ENCODE data around the gene PPFIA3.

PPFIA3 gene

GRCh38 chr19:49097453-49098288 lies 21.7 kb upstream of the PPFIA3 start:
- no peak overlapping the region for H2BK12ac ChIP-seq (ENCODE audit: low read length)
- peak overlapping the region; percentile 56 for H3K9ac ChIP-seq (ENCODE audit: low read depth, low read length, poor library complexity)
- no peak overlapping the region for H4K91ac ChIP-seq (ENCODE audit: low read depth, low read length, poor library complexity)
- no peak overlapping the region for H2BK120ac ChIP-seq (ENCODE audit: low read depth, low read length)
- DNase-seq (ENCODE audit: low spot score) = peak; percentile 83
- peaks cover 61 to 94% of the 10 kb centered on the region in 2 donors for H3K36me3 ChIP-seq (replicated peaks in 1 of 2; ENCODE audit: control insufficient read depth in 2 of 2, insufficient read depth in 2 of 2, low read length in 2 of 2)
- no peak overlapping the region for H3K14ac ChIP-seq (ENCODE audit: low read length)
- no peak overlapping the region for H4K8ac ChIP-seq (ENCODE audit: low read depth, low read length)
- no peak overlapping the region for H3K23ac ChIP-seq (ENCODE audit: low read depth, low read length, poor library complexity)
- no peak overlapping the region for H2AK5ac ChIP-seq (ENCODE audit: low read depth, low read length)
- H2AFZ ChIP-seq (ENCODE audit: low read length) = no peak overlapping the region
- no peak overlapping the region for H3K18ac ChIP-seq (ENCODE audit: low read length)
- H2BK5ac ChIP-seq (ENCODE audit: low read length) = no peak overlapping the region
- H2BK15ac ChIP-seq (ENCODE audit: low read length) = no peak overlapping the region
- no peak overlapping the region for H3K4ac ChIP-seq (ENCODE audit: low read length)
- WGBS, 2 donors (ENCODE audit: extremely low coverage in 2 of 2, insufficient read length in 2 of 2, insufficient replicate concordance in 1 of 2) = no CpG with 5 or more reads among the region's 8 CpGs
- no peak overlapping the region for H3K4me2 ChIP-seq (ENCODE audit: insufficient read depth, low read length, poor library complexity, severe bottlenecking)
- peaks cover 13% of the 10 kb centered on the region for H3K79me1 ChIP-seq (ENCODE audit: low read depth, low read length)
- no peaks in the 10 kb centered on the region for H3K27me3 ChIP-seq (ENCODE audit: control insufficient read depth in 3 of 3, insufficient read depth in 3 of 3, low read depth in 1 of 3, low read length in 3 of 3)
- no peak overlapping the region for H3K4me3 ChIP-seq (ENCODE audit: low read length in 2 of 2)
- H3K27ac ChIP-seq (replicated peaks; ENCODE audit: low read length) = no peak overlapping the region
- peaks cover 0 to 3% of the 10 kb centered on the region in 2 donors for H3K9me3 ChIP-seq (replicated peaks in 1 of 2; ENCODE audit: control insufficient read depth in 2 of 2, insufficient read depth in 1 of 2, low read depth in 1 of 2, low read length in 2 of 2)
- H3K4me1 ChIP-seq (ENCODE audit: control insufficient read depth in 2 of 2, insufficient read depth in 1 of 2, low read depth in 1 of 2, low read length in 2 of 2) = no peaks in the 10 kb centered on the region

GRCh38 chr19:49098795-49099194 lies 20.5 kb upstream of the PPFIA3 start:
- Histone ChIP-seq H3K27ac (replicated peaks; ENCODE audit: low read length) (no peak overlapping the region), H3K36me3 (replicated peaks in 1 of 2; ENCODE audit: control insufficient read depth in 2 of 2, insufficient read depth in 2 of 2, low read length in 2 of 2) (peaks cover 62 to 94% of the 10 kb centered on the region in 2 donors), H3K4me1 (ENCODE audit: control insufficient read depth in 2 of 2, insufficient read depth in 1 of 2, low read depth in 1 of 2, low read length in 2 of 2) (no peaks in the 10 kb centered on the region), H4K91ac (ENCODE audit: low read depth, low read length, poor library complexity) (no peak overlapping the region), H3K4ac (ENCODE audit: low read length) (no peak overlapping the region), H2AFZ (ENCODE audit: low read length) (no peak overlapping the region), H3K23ac (ENCODE audit: low read depth, low read length, poor library complexity) (no peak overlapping the region), H2BK120ac (ENCODE audit: low read depth, low read length) (no peak overlapping the region), H2BK12ac (ENCODE audit: low read length) (no peak overlapping the region), H3K18ac (ENCODE audit: low read length) (no peak overlapping the region), H3K27me3 (ENCODE audit: control insufficient read depth in 3 of 3, insufficient read depth in 3 of 3, low read depth in 1 of 3, low read length in 3 of 3) (no peaks in the 10 kb centered on the region), H2BK5ac (ENCODE audit: low read length) (no peak overlapping the region), H4K8ac (ENCODE audit: low read depth, low read length) (no peak overlapping the region), H3K14ac (ENCODE audit: low read length) (no peak overlapping the region), H3K4me3 (ENCODE audit: low read length in 2 of 2) (no peak overlapping the region), H3K9me3 (replicated peaks in 1 of 2; ENCODE audit: control insufficient read depth in 2 of 2, insufficient read depth in 1 of 2, low read depth in 1 of 2, low read length in 2 of 2) (peaks cover 0 to 3% of the 10 kb centered on the region in 2 donors), H3K79me1 (ENCODE audit: low read depth, low read length) (peaks cover 15% of the 10 kb centered on the region), H3K4me2 (ENCODE audit: insufficient read depth, low read length, poor library complexity, severe bottlenecking) (no peak overlapping the region), H3K9ac (ENCODE audit: low read depth, low read length, poor library complexity) (no peak overlapping the region), H2BK15ac (ENCODE audit: low read length) (no peak overlapping the region), H2AK5ac (ENCODE audit: low read depth, low read length) (no peak overlapping the region)
- DNase-seq (ENCODE audit: low spot score) = no peak
- WGBS, 2 donors (ENCODE audit: extremely low coverage in 2 of 2, insufficient read length in 2 of 2, insufficient replicate concordance in 1 of 2) = no CpG with 5 or more reads among the region's 4 CpGs

DNA sequence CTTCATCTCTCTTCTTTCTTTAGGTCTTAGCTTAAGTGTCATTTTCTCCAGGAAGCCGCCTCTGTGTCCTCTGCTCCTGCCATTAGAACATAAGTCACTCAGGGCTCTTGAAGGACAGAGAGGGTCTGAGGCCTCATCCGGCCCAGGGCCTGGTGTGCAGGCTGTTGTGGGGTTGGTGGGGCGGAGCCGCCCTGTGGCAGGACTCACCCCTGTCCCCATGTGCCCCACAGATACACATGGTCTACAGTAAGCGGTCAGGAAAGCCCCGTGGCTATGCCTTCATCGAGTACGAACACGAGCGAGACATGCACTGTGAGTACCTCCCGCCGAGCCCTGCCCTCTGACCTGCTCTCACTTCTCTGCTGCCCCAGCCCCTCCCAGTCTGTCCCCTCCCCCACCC lies 18.2 kb upstream of the PPFIA3 start:
- Histone ChIP-seq H3K4ac (ENCODE audit: low read length) (no peak overlapping the region), H3K36me3 (replicated peaks in 1 of 2; ENCODE audit: control insufficient read depth in 2 of 2, insufficient read depth in 2 of 2, low read length in 2 of 2) (peaks cover 63 to 94% of the 10 kb centered on the region in 2 donors), H3K9ac (ENCODE audit: low read depth, low read length, poor library complexity) (peak overlapping the region; percentile 56), H2BK5ac (ENCODE audit: low read length) (no peak overlapping the region), H3K27ac (replicated peaks; ENCODE audit: low read length) (no peak overlapping the region), H3K4me2 (ENCODE audit: insufficient read depth, low read length, poor library complexity, severe bottlenecking) (no peak overlapping the region), H3K14ac (ENCODE audit: low read length) (no peak overlapping the region), H2BK15ac (ENCODE audit: low read length) (no peak overlapping the region), H3K23ac (ENCODE audit: low read depth, low read length, poor library complexity) (no peak overlapping the region), H3K27me3 (ENCODE audit: control insufficient read depth in 3 of 3, insufficient read depth in 3 of 3, low read depth in 1 of 3, low read length in 3 of 3) (no peaks in the 10 kb centered on the region), H2AK5ac (ENCODE audit: low read depth, low read length) (no peak overlapping the region), H2BK120ac (ENCODE audit: low read depth, low read length) (no peak overlapping the region), H3K4me1 (ENCODE audit: control insufficient read depth in 2 of 2, insufficient read depth in 1 of 2, low read depth in 1 of 2, low read length in 2 of 2) (no peaks in the 10 kb centered on the region), H3K18ac (ENCODE audit: low read length) (no peak overlapping the region), H4K8ac (ENCODE audit: low read depth, low read length) (no peak overlapping the region), H3K79me1 (ENCODE audit: low read depth, low read length) (peaks cover 13% of the 10 kb centered on the region), H4K91ac (ENCODE audit: low read depth, low read length, poor library complexity) (no peak overlapping the region), H2BK12ac (ENCODE audit: low read length) (no peak overlapping the region), H3K4me3 (ENCODE audit: low read length in 2 of 2) (no peak overlapping the region), H3K9me3 (replicated peaks in 1 of 2; ENCODE audit: control insufficient read depth in 2 of 2, insufficient read depth in 1 of 2, low read depth in 1 of 2, low read length in 2 of 2) (peaks cover 0 to 3% of the 10 kb centered on the region in 2 donors), H2AFZ (ENCODE audit: low read length) (no peak overlapping the region)
- no CpG with 5 or more reads among the region's 12 CpGs for WGBS, 2 donors (ENCODE audit: extremely low coverage in 2 of 2, insufficient read length in 2 of 2, insufficient replicate concordance in 1 of 2)
- DNase-seq (ENCODE audit: low spot score) = no peak

DNA sequence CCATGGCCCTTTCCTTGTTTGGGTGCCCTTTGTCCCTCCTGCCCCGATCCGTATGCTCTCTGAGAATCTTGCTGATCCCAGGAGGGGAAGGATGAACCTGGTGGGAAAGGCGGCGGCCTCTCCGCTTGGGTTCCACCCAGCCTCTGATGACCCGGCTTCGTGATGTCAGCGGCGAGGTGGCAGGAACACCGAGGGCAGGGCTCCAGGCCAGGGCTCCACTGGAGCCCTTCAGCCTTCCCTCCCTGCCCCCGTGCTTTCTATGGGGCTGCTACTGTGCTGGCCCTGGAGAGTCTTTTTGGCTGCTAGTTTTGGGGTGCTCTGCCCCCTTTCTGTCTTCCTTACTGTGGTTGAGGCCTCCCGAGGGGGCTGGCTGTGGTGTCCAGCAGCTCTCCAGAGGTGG lies 17.0 kb upstream of the PPFIA3 start:
- Histone ChIP-seq H4K8ac (ENCODE audit: low read depth, low read length) (no peak overlapping the region), H3K4me3 (ENCODE audit: low read length in 2 of 2) (no peak overlapping the region), H2BK15ac (ENCODE audit: low read length) (no peak overlapping the region), H2BK12ac (ENCODE audit: low read length) (no peak overlapping the region), H3K9ac (ENCODE audit: low read depth, low read length, poor library complexity) (no peak overlapping the region), H3K14ac (ENCODE audit: low read length) (no peak overlapping the region), H3K36me3 (replicated peaks in 1 of 2; ENCODE audit: control insufficient read depth in 2 of 2, insufficient read depth in 2 of 2, low read length in 2 of 2) (peaks cover 67 to 94% of the 10 kb centered on the region in 2 donors), H2BK5ac (ENCODE audit: low read length) (no peak overlapping the region), H4K91ac (ENCODE audit: low read depth, low read length, poor library complexity) (no peak overlapping the region), H3K4me1 (ENCODE audit: control insufficient read depth in 2 of 2, insufficient read depth in 1 of 2, low read depth in 1 of 2, low read length in 2 of 2) (no peaks in the 10 kb centered on the region), H3K9me3 (replicated peaks in 1 of 2; ENCODE audit: control insufficient read depth in 2 of 2, insufficient read depth in 1 of 2, low read depth in 1 of 2, low read length in 2 of 2) (peaks cover 0 to 3% of the 10 kb centered on the region in 2 donors), H3K4me2 (ENCODE audit: insufficient read depth, low read length, poor library complexity, severe bottlenecking) (no peak overlapping the region), H3K79me1 (ENCODE audit: low read depth, low read length) (peaks cover 17% of the 10 kb centered on the region), H2BK120ac (ENCODE audit: low read depth, low read length) (no peak overlapping the region), H2AFZ (ENCODE audit: low read length) (no peak overlapping the region), H3K23ac (ENCODE audit: low read depth, low read length, poor library complexity) (no peak overlapping the region), H3K18ac (ENCODE audit: low read length) (no peak overlapping the region), H3K27me3 (ENCODE audit: control insufficient read depth in 3 of 3, insufficient read depth in 3 of 3, low read depth in 1 of 3, low read length in 3 of 3) (no peaks in the 10 kb centered on the region), H3K4ac (ENCODE audit: low read length) (no peak overlapping the region), H2AK5ac (ENCODE audit: low read depth, low read length) (no peak overlapping the region), H3K27ac (replicated peaks; ENCODE audit: low read length) (no peak overlapping the region)
- no CpG with 5 or more reads among the region's 12 CpGs for WGBS, 2 donors (ENCODE audit: extremely low coverage in 2 of 2, insufficient read length in 2 of 2, insufficient replicate concordance in 1 of 2)
- DNase-seq (ENCODE audit: low spot score) = no peak

Data from neuronal stem cell (in vitro differentiated cells).